ENCODE measurements around the gene RTEL1. TPM values are rescaled to one million over a fixed set of nuclear protein-coding genes. Genes with fewer than 3 reads are reported as not detected.
"Not testable (repeated sequence)": the region's sequence is repeated elsewhere in the genome, so short reads cannot be mapped to it uniquely, and the experiment has no call there.

RTEL1 gene
- total RNA-seq, 1 donor from 2014 or later: 4.7 TPM

DNA sequence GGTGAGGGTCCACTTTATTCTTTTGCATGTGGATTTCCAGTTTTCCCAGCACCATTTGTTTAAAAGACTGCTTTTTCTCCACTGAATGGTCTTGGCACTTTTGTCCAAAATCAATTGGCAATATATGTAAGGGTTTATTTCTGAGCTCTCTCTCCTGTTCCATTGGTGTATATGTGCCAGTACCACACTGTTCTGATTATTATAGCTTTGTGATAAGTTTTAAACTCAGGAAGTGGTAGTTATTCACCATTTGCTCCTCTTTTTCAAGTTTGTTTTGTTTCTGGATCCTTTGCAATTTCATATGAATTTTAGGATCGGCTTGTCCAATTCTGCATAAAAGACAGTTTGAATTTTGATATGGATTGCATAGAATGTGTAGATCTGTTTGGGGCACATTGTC, 54.1 kb downstream of the RTEL1 start:
- Histone ChIP-seq H3K27me3 (ENCODE audit: control insufficient read depth in 3 of 3, insufficient read depth in 3 of 3, low read length in 3 of 3) (no peaks in the 10 kb centered on the region), H3K36me3 (ENCODE audit: control insufficient read depth in 3 of 3, insufficient read depth in 3 of 3, low read length in 3 of 3) (peaks cover 10 to 23% (median 12%) of the 10 kb centered on the region in 3 donors), H3K27ac (ENCODE audit: low read depth, low read length) (no peak overlapping the region), H3K4me1 (ENCODE audit: control insufficient read depth in 3 of 3, insufficient read depth in 3 of 3, low read length in 3 of 3) (peaks cover 10 to 15% (median 11%) of the 10 kb centered on the region in 3 donors), H3K9ac (ENCODE audit: low read depth in 1 of 3, low read length in 3 of 3) (no peak overlapping the region), H3K9me3 (ENCODE audit: control insufficient read depth in 3 of 3, low read length in 3 of 3) (no peaks in the 10 kb centered on the region), H3K4me3 (ENCODE audit: low read length in 3 of 3) (no peak overlapping the region)

DNA sequence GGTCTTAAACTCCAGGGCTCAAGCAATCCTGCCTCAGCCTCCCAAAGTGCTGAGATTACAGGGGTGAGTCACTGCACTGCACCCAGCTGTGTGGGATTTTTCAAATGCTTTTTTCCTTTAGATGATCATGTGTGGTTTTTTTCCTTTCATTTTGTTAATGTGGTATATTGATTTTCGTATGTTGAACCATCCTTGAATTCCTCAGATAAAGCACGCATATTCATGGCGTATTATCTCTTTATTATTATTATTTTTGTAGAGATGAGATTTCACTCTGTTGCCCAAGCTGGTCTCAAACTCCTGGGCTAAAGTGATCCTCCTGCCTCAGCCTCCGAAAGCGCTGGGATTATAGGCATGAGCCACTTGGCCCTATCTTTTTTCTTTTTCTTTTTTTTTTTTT, 56.7 kb downstream of the RTEL1 start:
- H3K9ac ChIP-seq (ENCODE audit: low read depth in 1 of 3, low read length in 3 of 3): no peak overlapping the region
- H3K4me3 ChIP-seq (ENCODE audit: low read length in 3 of 3): no peak overlapping the region
- H3K9me3 ChIP-seq (ENCODE audit: control insufficient read depth in 3 of 3, low read length in 3 of 3): peaks cover 0 to 4% (median 2%) of the 10 kb centered on the region in 3 donors
- no peak overlapping the region for H3K27ac ChIP-seq (ENCODE audit: low read depth, low read length)
- H3K4me1 ChIP-seq (ENCODE audit: control insufficient read depth in 3 of 3, insufficient read depth in 3 of 3, low read length in 3 of 3): no peaks in the 10 kb centered on the region
- H3K36me3 ChIP-seq (ENCODE audit: control insufficient read depth in 3 of 3, insufficient read depth in 3 of 3, low read length in 3 of 3): peaks cover 13 to 29% (median 16%) of the 10 kb centered on the region in 3 donors
- no peaks in the 10 kb centered on the region for H3K27me3 ChIP-seq (ENCODE audit: control insufficient read depth in 3 of 3, insufficient read depth in 3 of 3, low read length in 3 of 3)

DNA sequence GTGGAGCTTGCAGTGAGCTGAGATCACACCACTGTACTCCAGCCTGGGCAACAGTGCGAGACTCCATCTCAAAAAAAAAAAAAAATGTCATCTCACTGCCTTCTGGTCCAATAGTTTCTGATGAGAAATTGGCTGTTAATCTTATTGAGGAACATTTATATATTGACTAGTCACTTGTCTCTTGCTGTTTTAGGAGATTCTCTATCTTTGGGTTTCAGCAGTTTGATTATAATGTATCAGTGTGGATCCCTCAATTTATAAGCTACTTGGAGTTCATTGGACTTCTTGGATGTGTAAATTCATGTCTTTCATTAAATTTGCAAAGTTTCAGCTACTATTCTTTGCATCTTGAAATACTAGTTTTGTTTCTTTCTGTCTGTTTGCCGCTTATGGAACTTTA, 60.9 kb downstream of the RTEL1 start:
- Histone ChIP-seq H3K9me3 (ENCODE audit: control insufficient read depth in 3 of 3, low read length in 3 of 3) (peaks cover 0 to 4% (median 2%) of the 10 kb centered on the region in 3 donors), H3K4me3 (ENCODE audit: low read length in 3 of 3) (no peak overlapping the region), H3K27me3 (ENCODE audit: control insufficient read depth in 3 of 3, insufficient read depth in 3 of 3, low read length in 3 of 3) (no peaks in the 10 kb centered on the region), H3K9ac (ENCODE audit: low read depth in 1 of 3, low read length in 3 of 3) (no peak overlapping the region), H3K27ac (ENCODE audit: low read depth, low read length) (no peak overlapping the region), H3K4me1 (ENCODE audit: control insufficient read depth in 3 of 3, insufficient read depth in 3 of 3, low read length in 3 of 3) (no peaks in the 10 kb centered on the region), H3K36me3 (ENCODE audit: control insufficient read depth in 3 of 3, insufficient read depth in 3 of 3, low read length in 3 of 3) (peaks cover 9 to 20% (median 16%) of the 10 kb centered on the region in 3 donors)

DNA sequence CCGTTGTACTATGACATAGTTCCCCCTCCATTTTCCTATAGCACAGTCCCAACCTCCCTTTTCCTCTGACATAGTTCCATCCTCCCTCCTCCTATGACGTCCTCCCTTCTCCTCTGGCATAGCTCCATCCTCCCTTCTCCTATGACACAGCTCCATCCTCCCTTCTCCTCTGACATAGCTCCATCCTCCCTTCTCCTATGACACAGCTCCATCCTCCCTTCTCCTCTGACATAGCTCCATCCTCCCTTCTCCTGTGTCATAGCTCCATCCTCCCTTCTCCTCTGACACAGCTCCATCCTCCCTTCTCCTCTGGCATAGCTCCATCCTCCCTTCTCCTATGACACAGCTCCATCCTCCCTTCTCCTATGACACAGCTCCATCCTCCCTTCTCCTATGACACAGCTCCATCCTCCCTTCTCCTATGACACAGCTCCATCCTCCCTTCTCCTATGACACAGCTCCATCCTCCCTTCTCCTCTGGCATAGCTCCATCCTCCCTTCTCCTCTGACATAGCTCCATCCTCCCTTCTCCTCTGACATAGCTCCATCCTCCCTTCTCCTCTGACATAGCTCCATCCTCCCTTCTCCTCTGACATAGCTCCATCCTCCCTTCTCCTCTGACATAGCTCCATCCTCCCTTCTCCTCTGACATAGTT, 65.0 kb downstream of the RTEL1 start:
- H3K9me3 ChIP-seq (ENCODE audit: control insufficient read depth in 3 of 3, low read length in 3 of 3); H3K27me3 ChIP-seq (ENCODE audit: control insufficient read depth in 3 of 3, insufficient read depth in 3 of 3, low read length in 3 of 3); H3K4me3 ChIP-seq (ENCODE audit: low read length in 3 of 3); H3K9ac ChIP-seq (ENCODE audit: low read depth in 1 of 3, low read length in 3 of 3); H3K4me1 ChIP-seq (ENCODE audit: control insufficient read depth in 3 of 3, insufficient read depth in 3 of 3, low read length in 3 of 3); H3K27ac ChIP-seq (ENCODE audit: low read depth, low read length): not testable (repeated sequence)
- H3K36me3 ChIP-seq (ENCODE audit: control insufficient read depth in 3 of 3, insufficient read depth in 3 of 3, low read length in 3 of 3): peaks cover 7 to 15% (median 13%) of the 10 kb centered on the region in 3 donors

DNA sequence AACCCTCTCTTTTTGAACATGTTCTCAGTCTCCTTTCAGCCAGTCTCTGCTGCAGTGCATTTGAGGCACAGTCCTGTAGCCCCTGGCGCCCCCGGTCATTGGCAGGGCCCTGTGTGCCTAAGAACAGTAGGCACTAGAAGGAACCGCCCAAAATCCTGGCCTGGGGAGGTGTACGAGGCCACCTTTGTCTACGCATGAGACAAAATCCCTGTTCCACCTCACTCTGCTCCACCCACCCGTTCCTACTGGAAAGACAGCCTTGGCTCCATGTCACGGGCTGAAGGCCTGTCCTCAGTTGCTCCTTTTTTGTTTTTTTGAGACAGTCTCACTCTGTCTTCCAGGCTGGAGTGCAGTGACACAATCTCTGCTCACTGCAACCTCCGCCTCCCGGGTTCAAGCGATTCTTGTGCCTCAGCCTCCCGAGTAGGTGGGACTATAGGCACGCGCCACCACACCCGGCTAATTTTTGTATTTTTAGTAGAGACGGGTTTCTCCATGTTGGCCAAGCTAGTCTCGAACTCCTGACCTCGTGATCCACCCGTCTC, 72.1 kb downstream of the RTEL1 start:
- not testable (repeated sequence) for H3K4me1 ChIP-seq (ENCODE audit: control insufficient read depth in 3 of 3, insufficient read depth in 3 of 3, low read length in 3 of 3); H3K27ac ChIP-seq (ENCODE audit: low read depth, low read length); H3K9me3 ChIP-seq (ENCODE audit: control insufficient read depth in 3 of 3, low read length in 3 of 3); H3K27me3 ChIP-seq (ENCODE audit: control insufficient read depth in 3 of 3, insufficient read depth in 3 of 3, low read length in 3 of 3); H3K4me3 ChIP-seq (ENCODE audit: low read length in 3 of 3); H3K9ac ChIP-seq (ENCODE audit: low read depth in 1 of 3, low read length in 3 of 3)
- peaks cover 22 to 30% (median 26%) of the 10 kb centered on the region in 3 donors for H3K36me3 ChIP-seq (ENCODE audit: control insufficient read depth in 3 of 3, insufficient read depth in 3 of 3, low read length in 3 of 3)

DNA sequence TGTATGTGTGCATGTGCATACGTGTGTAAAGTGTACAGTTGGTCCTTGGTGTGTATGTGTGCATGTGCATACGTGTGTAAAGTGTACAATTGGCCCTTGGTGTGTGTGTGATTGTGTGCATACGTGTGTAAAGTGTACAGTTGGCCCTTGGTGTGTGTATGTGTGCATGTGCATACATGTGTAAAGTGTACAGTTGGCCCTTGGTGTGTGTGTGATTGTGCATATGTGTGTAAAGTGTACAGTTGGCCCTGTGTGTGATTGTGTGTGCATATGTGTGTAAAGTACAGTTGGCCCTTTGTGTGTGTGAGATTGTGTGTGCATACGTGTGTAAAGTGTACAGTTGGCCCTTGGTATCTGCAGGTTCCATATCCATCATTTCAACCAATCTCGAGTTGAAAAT, 73.3 kb downstream of the RTEL1 start:
- peaks cover 30 to 35% (median 31%) of the 10 kb centered on the region in 3 donors for H3K36me3 ChIP-seq (ENCODE audit: control insufficient read depth in 3 of 3, insufficient read depth in 3 of 3, low read length in 3 of 3)

DNA sequence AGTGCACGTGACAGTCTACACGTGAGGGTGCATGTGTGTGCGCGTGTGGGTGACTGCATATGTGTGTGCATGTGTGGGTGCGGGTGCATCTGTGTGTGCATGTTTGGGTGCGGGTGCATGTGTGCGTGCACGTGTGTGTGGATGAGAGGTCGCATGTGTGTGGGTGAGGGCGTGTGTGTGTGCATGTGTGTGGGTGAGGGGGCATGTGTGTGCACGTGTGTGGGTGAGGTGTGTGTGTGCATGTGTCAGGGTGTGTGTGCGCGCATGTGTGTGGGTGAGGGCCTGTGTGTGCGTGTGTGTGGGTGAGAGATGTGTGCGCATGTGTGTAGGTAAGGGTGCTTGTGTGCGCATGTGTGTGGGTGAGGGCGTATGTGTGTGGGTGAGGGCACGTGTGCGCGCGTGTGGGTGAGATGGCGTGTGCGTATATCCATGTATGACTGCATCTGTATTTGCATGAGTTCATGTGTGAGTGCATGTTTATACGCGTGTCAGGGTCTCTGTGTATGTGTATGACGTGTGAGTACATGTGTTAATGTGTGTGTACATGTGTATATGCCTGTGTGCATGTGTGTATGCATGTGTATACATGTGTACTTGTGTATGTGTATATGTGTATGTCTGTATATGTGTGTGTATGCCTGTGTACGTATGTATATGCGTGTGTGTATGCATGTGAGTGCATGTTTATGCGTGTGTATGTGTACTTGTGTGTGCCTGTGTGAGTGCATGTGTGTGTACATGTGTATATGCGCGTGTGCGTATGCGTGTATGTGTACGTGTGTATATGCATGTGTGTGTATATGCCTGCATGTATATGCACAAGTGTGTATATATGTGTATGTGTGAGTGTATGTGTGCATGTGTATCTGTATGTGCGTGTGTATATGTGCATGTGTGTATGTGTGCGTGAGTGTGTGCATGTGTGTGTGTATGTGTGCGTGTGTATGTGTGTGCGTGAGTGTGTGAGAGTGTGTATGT, 74.3 kb downstream of the RTEL1 start:
- Histone ChIP-seq H3K9me3 (ENCODE audit: control insufficient read depth in 3 of 3, low read length in 3 of 3) (no peaks in the 10 kb centered on the region), H3K4me1 (ENCODE audit: control insufficient read depth in 3 of 3, insufficient read depth in 3 of 3, low read length in 3 of 3) (peaks cover 0 to 6% (median 4%) of the 10 kb centered on the region in 3 donors), H3K27ac (ENCODE audit: low read depth, low read length) (no peak overlapping the region), H3K36me3 (ENCODE audit: control insufficient read depth in 3 of 3, insufficient read depth in 3 of 3, low read length in 3 of 3) (peaks cover 30 to 32% (median 31%) of the 10 kb centered on the region in 3 donors), H3K4me3 (ENCODE audit: low read length in 3 of 3) (no peak overlapping the region), H3K27me3 (ENCODE audit: control insufficient read depth in 3 of 3, insufficient read depth in 3 of 3, low read length in 3 of 3) (no peaks in the 10 kb centered on the region), H3K9ac (ENCODE audit: low read depth in 1 of 3, low read length in 3 of 3) (no peak overlapping the region)

More for the DNA sequence above, 73.3 kb downstream of the RTEL1 start:
- Histone ChIP-seq H3K27me3 (ENCODE audit: control insufficient read depth in 3 of 3, insufficient read depth in 3 of 3, low read length in 3 of 3) (no peaks in the 10 kb centered on the region), H3K9ac (ENCODE audit: low read depth in 1 of 3, low read length in 3 of 3) (no peak overlapping the region), H3K4me3 (ENCODE audit: low read length in 3 of 3) (no peak overlapping the region), H3K27ac (ENCODE audit: low read depth, low read length) (no peak overlapping the region), H3K4me1 (ENCODE audit: control insufficient read depth in 3 of 3, insufficient read depth in 3 of 3, low read length in 3 of 3) (peaks cover 0 to 6% (median 2%) of the 10 kb centered on the region in 3 donors), H3K9me3 (ENCODE audit: control insufficient read depth in 3 of 3, low read length in 3 of 3) (no peaks in the 10 kb centered on the region)

DNA sequence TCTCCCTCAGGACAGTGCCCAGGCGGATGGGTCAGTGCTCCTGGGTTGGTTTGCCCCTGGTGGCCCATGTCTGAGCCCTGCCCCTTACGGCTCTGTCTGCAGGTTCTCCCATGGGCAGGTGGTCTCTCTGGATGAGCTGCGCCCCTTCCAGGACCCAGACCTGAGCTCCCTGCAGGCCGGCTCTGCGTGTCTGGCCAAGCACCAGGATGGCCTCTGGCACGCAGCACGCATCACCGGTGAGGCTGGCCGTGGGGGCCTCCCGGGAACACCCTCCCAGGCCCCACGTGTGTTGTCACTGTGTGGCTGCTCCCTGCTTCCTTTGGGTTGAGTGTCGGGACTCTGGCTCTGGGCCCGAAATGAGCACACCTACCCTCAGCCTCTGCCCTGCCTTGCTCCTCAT, 75.0 kb downstream of the RTEL1 start:
- Histone ChIP-seq H3K9ac (ENCODE audit: low read depth in 1 of 3, low read length in 3 of 3) (no peak overlapping the region), H3K9me3 (ENCODE audit: control insufficient read depth in 3 of 3, low read length in 3 of 3) (no peaks in the 10 kb centered on the region), H3K4me3 (ENCODE audit: low read length in 3 of 3) (no peak overlapping the region), H3K4me1 (ENCODE audit: control insufficient read depth in 3 of 3, insufficient read depth in 3 of 3, low read length in 3 of 3) (peaks cover under 1 to 8% (median 5%) of the 10 kb centered on the region in 3 donors), H3K27me3 (ENCODE audit: control insufficient read depth in 3 of 3, insufficient read depth in 3 of 3, low read length in 3 of 3) (no peaks in the 10 kb centered on the region), H3K27ac (ENCODE audit: low read depth, low read length) (no peak overlapping the region), H3K36me3 (ENCODE audit: control insufficient read depth in 3 of 3, insufficient read depth in 3 of 3, low read length in 3 of 3) (peaks cover 30 to 32% (median 31%) of the 10 kb centered on the region in 3 donors)

DNA sequence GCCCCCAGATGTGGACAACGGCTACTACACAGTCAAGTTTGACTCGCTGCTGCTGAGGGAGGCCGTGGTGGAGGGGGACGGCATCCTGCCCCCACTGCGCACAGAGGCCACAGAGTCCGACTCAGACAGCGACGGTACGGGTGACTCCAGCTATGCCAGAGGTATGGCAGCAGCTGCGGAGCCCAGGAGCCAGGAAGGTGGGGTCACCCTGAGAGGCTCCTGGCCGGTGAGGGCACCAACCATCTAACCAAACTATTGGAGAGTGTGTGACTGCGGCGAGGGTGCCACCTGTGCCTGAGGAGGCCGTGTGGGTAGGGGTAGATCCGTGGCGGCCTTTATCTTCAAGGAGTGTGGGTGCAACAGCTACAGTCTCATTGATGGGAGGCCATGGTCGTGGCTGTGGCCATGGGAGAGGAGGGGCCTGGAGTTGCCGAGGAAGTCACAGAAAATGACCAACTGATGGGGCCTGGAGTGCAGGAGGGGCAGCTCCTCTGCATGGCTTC, 75.5 kb downstream of the RTEL1 start:
- Histone ChIP-seq H3K36me3 (ENCODE audit: control insufficient read depth in 3 of 3, insufficient read depth in 3 of 3, low read length in 3 of 3) (peaks cover 27 to 31% (median 30%) of the 10 kb centered on the region in 3 donors), H3K9ac (ENCODE audit: low read depth in 1 of 3, low read length in 3 of 3) (no peak overlapping the region), H3K9me3 (ENCODE audit: control insufficient read depth in 3 of 3, low read length in 3 of 3) (no peaks in the 10 kb centered on the region), H3K27me3 (ENCODE audit: control insufficient read depth in 3 of 3, insufficient read depth in 3 of 3, low read length in 3 of 3) (no peaks in the 10 kb centered on the region), H3K27ac (ENCODE audit: low read depth, low read length) (no peak overlapping the region), H3K4me3 (ENCODE audit: low read length in 3 of 3) (no peak overlapping the region), H3K4me1 (ENCODE audit: control insufficient read depth in 3 of 3, insufficient read depth in 3 of 3, low read length in 3 of 3) (peaks cover 6 to 13% (median 10%) of the 10 kb centered on the region in 3 donors)

All from skeletal muscle tissue (tissue), 4 donors.